ENCODE data around the gene MUC22.
"Not testable (repeated sequence)": the region's sequence is repeated elsewhere in the genome, so short reads cannot be mapped to it uniquely, and the experiment has no call there.

MUC22 gene

DNA sequence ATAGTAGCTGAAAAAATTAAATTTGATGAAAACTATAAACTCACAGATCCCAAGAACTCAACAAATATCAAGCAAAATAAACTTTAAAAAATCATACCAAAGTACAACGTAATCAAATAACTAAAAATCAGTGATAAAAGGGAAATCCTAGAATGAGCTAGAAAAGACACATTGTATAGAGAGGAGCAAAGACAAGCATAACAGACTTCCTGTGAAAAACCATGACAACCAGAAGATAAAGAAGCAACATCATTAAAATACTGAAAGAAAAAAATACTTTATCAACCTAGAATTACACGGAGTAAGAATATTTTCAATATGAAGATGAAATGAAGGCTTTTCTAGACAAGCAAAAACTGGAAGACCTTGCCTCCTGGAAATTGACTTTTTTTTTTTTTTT lies 9.8 kb downstream of the MUC22 start:
- TF ChIP-seq, protein P1, sequence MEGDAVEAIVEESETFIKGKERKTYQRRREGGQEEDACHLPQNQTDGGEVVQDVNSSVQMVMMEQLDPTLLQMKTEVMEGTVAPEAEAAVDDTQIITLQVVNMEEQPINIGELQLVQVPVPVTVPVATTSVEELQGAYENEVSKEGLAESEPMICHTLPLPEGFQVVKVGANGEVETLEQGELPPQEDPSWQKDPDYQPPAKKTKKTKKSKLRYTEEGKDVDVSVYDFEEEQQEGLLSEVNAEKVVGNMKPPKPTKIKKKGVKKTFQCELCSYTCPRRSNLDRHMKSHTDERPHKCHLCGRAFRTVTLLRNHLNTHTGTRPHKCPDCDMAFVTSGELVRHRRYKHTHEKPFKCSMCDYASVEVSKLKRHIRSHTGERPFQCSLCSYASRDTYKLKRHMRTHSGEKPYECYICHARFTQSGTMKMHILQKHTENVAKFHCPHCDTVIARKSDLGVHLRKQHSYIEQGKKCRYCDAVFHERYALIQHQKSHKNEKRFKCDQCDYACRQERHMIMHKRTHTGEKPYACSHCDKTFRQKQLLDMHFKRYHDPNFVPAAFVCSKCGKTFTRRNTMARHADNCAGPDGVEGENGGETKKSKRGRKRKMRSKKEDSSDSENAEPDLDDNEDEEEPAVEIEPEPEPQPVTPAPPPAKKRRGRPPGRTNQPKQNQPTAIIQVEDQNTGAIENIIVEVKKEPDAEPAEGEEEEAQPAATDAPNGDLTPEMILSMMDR (IDR thresholded peaks at IDR 0.05; ENCODE audit: extremely low read depth, insufficient read depth, missing control alignments), result no peak

DNA sequence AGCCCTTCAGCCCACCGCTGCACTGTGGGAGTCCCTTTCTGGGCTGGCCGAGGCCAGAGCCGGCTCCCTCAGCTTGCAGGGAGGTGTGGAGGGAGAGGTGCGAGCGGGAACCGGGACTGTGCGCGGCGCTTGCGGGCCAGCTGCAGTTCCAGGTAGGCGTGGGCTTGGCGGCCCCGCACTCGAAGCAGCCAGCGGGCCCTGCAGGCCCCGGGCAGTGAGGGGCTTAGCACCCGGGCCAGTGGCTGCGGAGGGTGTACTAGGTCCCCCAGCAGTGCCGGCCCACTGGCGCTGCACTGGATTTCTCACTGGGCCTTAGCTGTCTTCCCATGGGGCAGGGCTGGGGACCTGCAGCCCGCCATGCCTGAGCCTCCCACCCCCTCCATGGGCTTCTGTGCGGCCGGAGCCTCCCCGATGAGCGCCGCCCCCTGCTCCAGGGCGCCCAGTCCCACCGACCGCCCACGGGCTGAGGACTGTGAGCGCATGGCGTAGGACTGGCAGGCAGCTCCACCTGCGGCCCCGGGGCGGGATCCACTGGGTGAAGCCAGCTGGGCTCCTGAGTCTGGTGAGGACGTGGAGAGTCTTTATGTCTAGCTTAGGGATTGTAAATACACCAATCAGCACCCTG lies 10.5 kb downstream of the MUC22 start:
- in situ Hi-C loops (cut with MboI; ENCODE audit: low pct_unique_long_range_greater_than_20kb, low sequenced_read_pairs, unreplicated experiment); DNase-seq (ENCODE audit: low spot score): not testable (repeated sequence)

More for the DNA sequence above, 9.8 kb downstream of the MUC22 start:
- in situ Hi-C loops (cut with MboI; ENCODE audit: low pct_unique_long_range_greater_than_20kb, low sequenced_read_pairs, unreplicated experiment), result no loop called here
- DNase-seq (ENCODE audit: low spot score), result no peak

DNA sequence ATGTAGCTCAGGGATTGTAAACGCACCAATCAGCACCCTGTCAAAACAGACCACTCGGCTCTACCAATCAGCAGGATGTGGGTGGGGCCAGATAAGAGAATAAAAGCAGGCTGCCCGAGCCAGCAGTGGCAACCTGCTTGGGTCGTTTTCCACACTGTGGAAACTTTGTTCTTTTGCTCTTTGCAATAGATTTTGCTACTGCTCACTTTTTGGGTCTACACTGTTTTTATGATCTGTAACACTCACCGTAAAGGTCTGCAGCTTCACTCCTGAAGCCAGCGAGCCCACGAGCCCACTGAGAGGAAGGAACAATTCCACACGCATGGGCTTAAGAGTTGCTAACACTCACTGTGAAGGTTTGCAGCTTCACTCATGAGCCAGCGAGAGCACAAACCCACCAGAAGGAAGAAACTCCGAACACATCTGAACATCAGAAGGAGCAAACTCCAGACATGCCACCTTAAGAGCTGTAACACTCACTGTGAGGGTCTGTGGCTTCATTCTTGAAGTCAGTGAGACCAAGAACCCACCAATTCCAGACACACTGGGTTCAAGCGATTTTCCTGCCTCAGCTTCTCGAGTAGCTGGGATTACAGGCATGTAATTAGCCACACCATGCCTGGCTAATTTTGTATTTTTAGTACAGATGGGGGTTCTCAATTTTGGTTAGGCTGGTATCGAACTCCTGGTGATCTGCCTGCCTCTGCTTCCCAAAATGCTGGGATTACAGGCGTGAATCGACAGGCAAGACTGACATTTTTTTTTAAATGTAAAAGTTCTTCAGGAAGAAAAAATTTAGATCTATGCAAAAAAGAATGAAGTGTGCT lies 11.6 kb downstream of the MUC22 start:
- DNase-seq (ENCODE audit: low spot score); in situ Hi-C loops (cut with MboI; ENCODE audit: low pct_unique_long_range_greater_than_20kb, low sequenced_read_pairs, unreplicated experiment): not testable (repeated sequence)

DNA sequence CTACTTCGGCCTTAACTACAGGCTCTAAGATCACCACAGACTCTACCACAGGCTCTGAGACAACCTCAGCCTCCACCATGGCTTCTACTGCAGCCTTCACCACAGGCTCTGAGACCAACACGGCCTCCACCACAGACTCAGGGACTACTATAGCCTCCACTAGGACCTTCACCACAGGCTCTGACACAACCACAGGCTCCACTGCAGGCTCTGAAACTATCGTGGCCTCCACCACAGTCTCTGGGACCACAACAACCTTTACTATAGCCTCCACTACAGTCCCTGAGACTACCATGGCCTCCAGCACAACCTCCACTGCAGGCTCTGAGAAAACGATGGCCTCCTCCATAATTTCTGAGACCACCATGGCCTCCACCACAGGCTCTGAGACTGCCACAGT lies 15.3 kb downstream of the MUC22 start:
- TF ChIP-seq, protein P1 (IDR thresholded peaks at IDR 0.05; ENCODE audit: extremely low read depth, insufficient read depth, missing control alignments), result no peak
- in situ Hi-C loops (cut with MboI; ENCODE audit: low pct_unique_long_range_greater_than_20kb, low sequenced_read_pairs, unreplicated experiment), result no loop called here
- DNase-seq (ENCODE audit: low spot score), result no peak

DNA sequence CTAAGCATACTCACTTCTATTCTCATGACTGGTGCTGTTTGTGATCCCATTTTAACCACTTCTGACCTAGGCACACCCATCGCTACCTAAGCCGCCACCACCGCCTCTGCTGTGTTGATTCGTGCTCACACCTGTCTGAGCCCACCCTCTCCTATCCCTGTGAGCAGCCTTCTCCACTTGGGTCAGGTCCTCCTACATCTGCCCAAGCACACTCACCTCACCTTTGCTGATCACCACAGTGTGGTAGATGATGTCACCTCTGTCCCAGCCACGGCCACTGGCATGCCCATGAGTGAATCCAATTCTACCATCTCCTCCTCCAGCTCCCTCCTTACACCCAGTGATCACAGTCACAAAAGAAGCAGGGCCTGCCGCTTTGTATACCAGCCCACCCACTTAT lies 20.8 kb downstream of the MUC22 start:
- TF ChIP-seq, protein P1 (IDR thresholded peaks at IDR 0.05; ENCODE audit: extremely low read depth, insufficient read depth, missing control alignments), result no peak
- in situ Hi-C loops (cut with MboI; ENCODE audit: low pct_unique_long_range_greater_than_20kb, low sequenced_read_pairs, unreplicated experiment), result no loop called here
- DNase-seq (ENCODE audit: low spot score), result no peak

DNA sequence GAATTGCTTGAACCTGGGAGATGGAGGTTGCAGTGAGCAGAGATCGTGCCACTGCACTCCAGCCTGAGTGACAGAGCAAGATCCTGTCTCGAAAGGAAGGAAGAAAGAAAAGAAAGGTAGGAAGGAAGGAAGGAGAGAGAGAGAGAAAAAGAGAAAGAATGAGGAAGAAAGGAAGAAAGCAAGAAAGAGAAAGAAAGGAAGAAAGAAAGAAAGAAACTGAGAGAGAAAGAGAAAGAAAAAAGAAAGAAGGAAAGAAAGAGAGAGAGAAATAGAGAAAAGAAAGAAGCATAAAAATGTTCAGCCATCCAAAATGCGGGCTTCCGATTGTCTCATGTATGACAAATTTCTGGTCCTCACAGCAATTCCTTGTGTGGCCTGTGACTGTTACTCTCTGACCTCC lies 22.8 kb downstream of the MUC22 start:
- TF ChIP-seq, protein P1 (IDR thresholded peaks at IDR 0.05; ENCODE audit: extremely low read depth, insufficient read depth, missing control alignments), result no peak
- DNase-seq (ENCODE audit: low spot score), result no peak
- in situ Hi-C loops (cut with MboI; ENCODE audit: low pct_unique_long_range_greater_than_20kb, low sequenced_read_pairs, unreplicated experiment), result no loop called here

DNA sequence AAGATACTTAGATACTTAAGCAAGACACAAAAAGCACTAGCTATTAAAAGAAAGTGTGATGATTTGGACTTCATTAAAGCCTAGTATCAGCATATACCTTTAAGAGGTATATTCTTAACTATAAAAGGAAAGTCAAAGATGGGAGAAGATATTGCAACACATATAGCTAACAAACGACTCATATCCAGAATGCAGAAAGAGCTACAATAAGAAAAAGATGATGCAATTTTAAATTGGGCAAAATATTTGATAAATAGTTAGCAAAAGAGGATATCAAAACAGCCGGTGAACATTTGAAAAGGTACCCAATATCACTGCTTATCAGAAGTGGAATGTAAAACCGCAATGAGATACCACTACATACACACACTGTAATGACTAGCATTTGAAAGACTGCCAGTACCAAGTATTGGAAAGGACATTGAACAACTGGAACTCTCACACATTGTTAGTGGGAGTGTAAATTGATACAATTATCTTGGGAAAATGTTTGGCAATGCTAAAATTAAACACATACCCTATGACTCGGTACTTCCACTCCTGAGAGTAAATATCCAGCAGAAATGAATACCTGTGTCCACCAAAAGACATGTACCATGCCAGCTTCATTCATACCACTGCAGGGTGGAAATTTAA lies 25.7 kb downstream of the MUC22 start:
- no peak for DNase-seq (ENCODE audit: low spot score)
- in situ Hi-C loops (cut with MboI; ENCODE audit: low pct_unique_long_range_greater_than_20kb, low sequenced_read_pairs, unreplicated experiment), result no loop called here

More for the DNA sequence above, 25.7 kb downstream of the MUC22 start:
- TF ChIP-seq, protein P1 (IDR thresholded peaks at IDR 0.05; ENCODE audit: extremely low read depth, insufficient read depth, missing control alignments), result no peak
